HCEC 1CT (cell line): ENCODE results near the gene CARNS1.
A peak's percentile ranks its signal among the peaks of the same experiment; 100 is the strongest.

Experiments used
- DNase-seq: peaks from one replicate; pipeline ENCODE4 v3.0.0-alpha.2; 2017

CARNS1 gene

DNA sequence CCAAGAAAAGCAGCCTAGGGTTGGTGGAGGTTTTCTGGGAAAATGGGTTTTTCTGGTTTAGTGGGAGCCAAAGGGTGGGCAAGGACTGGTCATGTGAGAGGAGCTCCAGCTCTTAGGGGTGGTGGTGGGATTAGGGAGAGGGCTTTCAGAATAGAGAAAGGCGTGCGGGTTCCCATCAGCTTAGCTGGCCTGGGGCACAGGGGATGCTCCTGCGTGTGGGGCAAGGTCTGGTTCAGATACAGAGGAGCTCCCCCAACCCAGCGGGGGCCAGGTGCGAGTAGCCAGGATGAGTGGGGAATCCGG, 52.9 kb downstream of the CARNS1 start:
- no peak for DNase-seq

DNA sequence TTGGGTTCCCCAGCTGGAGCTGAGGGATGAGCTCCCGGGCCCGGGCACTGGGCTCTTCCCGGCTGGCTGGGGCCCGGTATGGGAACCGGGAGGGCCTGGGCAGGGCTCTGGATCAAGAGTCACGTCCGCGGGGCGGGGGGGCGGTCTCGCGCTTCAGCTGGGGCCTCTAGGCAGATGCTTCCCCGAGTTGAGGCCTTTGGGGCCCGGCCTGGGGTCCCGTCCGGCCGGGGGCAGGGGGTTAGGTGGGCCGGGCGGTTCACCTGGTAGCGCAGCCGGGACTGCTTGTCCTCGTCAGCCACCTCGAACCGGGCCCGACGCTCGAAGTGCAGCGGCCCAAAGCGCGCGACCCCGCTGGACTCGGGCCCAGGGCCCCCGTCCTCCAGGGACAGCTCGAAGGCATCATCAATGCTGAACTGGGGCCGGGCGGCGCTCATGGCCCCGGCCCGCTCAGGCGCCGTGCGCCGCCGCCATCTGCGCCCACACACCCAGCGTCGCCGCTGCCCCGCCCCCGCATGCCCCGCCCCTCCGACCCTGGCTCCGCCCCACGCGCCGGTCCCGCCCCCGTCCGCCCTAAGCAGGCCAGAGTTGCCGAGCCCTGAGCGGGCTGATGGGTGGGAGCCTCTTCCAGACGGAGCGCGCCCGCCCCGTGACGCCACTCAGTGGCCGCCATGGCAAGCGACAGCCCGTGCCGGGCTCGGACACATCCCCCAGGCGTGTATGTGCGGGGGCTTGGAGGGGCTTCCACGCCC, 53.5 kb downstream of the CARNS1 start, which contains the start of gene TMEM134:
TSS of gene TMEM134 (minus strand) at position 493 of the 749 bp plus-strand sequence. CDS start at position 434, 59 bp downstream.
- peak; percentile 91 for DNase-seq

DNA sequence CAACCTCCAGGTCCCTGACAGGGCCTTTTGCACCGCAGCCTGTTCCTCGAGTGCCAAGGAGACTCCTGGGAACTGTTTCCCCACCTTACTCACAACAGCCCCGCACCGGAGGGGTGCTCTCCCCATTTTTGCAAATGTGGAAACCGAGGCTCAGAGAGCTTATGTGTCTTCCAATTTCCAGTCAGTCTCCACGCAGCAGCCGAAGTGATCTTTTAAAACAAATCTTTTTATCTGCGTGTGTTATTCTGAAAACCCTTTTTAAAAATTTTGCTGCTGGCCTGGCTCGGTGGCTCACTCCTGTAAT, 54.0 kb downstream of the CARNS1 start:
- no peak for DNase-seq

DNA sequence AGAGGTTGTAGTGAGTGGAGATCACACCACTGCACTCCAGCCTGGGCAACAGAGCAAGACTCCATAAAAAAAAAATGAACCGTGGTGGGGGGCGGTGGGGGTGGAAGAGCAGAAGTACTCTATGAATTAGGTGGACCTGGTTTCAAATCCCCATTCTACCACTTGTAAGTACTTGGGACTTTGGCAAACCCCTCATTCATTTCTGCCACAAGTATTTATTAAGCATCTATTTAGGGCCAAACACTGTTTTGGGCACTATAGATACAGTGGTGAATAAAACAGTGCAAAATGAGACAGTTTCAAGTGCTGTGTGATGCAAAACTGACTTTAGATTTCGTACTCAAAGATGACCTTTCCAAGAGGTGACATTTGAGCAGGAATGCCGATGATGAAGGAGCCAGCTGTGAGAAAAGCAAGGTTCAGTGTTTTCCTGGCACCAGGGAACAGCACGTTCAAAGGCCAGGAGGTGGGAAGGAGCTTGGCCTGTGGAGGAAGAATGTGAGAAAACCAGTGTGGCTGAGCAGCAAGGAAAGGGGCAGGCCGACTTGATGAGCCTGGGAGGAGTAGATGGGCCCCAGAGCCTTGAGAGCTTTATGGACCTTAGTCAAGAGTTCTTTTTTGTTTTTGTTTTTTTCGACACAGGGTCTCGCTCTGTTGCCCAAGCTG, 55.0 kb downstream of the CARNS1 start:
- no peak for DNase-seq

DNA sequence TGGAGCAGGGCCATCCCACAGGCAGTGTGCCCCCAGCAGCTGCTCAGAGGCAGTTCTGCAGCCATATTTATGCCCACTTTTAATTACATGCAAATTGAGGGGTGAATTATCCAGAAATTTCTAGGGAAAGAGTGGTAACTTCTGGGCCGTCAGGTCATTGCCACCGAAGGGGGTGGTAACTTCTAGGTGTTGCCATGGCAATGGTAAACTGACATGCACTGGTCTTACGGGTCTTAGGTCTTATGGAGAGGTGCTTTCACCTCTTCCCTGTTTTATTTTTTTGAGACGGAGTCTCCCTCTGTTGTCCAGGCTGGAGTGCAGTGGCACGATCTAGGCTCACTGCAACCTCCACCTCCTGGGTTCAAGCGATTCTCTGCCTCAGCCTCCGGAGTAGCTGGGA, 57.4 kb downstream of the CARNS1 start:
- DNase-seq = no peak
